Measurements from ENCODE around the gene SOX10. TPM values are rescaled to one million over a fixed set of nuclear protein-coding genes. Genes with fewer than 3 reads are reported as not detected.

The SOX10 gene
- total and polyA plus RNA-seq, 9 of the 15 experiments (the other 6 are each of a cell fraction or from before 2014, with no cell fraction given) = not detected

DNA sequence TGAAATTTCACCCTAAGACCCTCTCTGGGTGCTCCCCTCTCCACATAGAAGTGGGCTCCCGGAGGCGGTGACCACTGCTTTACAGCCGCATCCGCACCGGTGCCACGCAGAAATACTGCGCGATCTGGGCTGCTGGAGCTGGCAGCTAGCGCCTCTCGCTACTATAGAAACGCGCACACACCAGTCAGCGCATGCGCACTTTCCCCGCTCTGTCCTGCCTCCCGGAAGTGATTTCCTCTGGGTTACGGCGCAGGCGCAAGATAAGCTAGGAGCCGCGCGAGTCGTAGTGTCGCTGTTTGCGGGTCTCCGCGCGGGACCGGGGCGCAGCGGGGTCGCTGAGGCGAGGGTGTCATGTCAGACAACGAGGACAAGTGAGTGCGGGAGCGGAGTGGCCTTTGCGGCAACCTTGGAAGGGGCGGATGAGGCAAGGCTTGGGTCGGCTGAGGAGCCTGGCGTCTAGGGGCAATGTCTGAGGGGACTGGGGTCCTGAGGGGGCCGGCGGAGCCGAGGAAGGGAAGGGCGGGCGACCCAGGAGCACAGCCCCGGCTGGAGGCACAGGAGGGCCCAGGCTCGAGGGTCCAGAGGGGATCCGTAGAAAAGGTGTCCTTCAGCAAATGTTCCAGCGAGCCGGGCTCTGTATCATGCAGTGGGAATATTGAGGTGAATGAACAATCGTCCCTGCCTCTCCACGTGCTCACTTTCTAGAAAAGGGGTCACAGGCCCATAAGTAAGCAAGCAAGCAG, 30.7 kb downstream of the SOX10 start, which contains the start of the genes C22orf23 and POLR2F (continued):
- TF ChIP-seq, protein P1, sequence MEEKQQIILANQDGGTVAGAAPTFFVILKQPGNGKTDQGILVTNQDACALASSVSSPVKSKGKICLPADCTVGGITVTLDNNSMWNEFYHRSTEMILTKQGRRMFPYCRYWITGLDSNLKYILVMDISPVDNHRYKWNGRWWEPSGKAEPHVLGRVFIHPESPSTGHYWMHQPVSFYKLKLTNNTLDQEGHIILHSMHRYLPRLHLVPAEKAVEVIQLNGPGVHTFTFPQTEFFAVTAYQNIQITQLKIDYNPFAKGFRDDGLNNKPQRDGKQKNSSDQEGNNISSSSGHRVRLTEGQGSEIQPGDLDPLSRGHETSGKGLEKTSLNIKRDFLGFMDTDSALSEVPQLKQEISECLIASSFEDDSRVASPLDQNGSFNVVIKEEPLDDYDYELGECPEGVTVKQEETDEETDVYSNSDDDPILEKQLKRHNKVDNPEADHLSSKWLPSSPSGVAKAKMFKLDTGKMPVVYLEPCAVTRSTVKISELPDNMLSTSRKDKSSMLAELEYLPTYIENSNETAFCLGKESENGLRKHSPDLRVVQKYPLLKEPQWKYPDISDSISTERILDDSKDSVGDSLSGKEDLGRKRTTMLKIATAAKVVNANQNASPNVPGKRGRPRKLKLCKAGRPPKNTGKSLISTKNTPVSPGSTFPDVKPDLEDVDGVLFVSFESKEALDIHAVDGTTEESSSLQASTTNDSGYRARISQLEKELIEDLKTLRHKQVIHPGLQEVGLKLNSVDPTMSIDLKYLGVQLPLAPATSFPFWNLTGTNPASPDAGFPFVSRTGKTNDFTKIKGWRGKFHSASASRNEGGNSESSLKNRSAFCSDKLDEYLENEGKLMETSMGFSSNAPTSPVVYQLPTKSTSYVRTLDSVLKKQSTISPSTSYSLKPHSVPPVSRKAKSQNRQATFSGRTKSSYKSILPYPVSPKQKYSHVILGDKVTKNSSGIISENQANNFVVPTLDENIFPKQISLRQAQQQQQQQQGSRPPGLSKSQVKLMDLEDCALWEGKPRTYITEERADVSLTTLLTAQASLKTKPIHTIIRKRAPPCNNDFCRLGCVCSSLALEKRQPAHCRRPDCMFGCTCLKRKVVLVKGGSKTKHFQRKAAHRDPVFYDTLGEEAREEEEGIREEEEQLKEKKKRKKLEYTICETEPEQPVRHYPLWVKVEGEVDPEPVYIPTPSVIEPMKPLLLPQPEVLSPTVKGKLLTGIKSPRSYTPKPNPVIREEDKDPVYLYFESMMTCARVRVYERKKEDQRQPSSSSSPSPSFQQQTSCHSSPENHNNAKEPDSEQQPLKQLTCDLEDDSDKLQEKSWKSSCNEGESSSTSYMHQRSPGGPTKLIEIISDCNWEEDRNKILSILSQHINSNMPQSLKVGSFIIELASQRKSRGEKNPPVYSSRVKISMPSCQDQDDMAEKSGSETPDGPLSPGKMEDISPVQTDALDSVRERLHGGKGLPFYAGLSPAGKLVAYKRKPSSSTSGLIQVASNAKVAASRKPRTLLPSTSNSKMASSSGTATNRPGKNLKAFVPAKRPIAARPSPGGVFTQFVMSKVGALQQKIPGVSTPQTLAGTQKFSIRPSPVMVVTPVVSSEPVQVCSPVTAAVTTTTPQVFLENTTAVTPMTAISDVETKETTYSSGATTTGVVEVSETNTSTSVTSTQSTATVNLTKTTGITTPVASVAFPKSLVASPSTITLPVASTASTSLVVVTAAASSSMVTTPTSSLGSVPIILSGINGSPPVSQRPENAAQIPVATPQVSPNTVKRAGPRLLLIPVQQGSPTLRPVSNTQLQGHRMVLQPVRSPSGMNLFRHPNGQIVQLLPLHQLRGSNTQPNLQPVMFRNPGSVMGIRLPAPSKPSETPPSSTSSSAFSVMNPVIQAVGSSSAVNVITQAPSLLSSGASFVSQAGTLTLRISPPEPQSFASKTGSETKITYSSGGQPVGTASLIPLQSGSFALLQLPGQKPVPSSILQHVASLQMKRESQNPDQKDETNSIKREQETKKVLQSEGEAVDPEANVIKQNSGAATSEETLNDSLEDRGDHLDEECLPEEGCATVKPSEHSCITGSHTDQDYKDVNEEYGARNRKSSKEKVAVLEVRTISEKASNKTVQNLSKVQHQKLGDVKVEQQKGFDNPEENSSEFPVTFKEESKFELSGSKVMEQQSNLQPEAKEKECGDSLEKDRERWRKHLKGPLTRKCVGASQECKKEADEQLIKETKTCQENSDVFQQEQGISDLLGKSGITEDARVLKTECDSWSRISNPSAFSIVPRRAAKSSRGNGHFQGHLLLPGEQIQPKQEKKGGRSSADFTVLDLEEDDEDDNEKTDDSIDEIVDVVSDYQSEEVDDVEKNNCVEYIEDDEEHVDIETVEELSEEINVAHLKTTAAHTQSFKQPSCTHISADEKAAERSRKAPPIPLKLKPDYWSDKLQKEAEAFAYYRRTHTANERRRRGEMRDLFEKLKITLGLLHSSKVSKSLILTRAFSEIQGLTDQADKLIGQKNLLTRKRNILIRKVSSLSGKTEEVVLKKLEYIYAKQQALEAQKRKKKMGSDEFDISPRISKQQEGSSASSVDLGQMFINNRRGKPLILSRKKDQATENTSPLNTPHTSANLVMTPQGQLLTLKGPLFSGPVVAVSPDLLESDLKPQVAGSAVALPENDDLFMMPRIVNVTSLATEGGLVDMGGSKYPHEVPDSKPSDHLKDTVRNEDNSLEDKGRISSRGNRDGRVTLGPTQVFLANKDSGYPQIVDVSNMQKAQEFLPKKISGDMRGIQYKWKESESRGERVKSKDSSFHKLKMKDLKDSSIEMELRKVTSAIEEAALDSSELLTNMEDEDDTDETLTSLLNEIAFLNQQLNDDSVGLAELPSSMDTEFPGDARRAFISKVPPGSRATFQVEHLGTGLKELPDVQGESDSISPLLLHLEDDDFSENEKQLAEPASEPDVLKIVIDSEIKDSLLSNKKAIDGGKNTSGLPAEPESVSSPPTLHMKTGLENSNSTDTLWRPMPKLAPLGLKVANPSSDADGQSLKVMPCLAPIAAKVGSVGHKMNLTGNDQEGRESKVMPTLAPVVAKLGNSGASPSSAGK (IDR thresholded peaks at IDR 0.05) = no peak
- peak; percentile 66 for TF ChIP-seq EP400 (IDR thresholded peaks at IDR 0.05)
- TF ChIP-seq NRF1 (conservative IDR thresholded peaks at IDR 0.05 in 1 of 2, IDR thresholded peaks at IDR 0.05 in 1 of 2) = peak; percentile 94 to 96
- TF ChIP-seq ZNF124 (CRISPR knock-in tag; IDR thresholded peaks at IDR 0.05) = no peak
- TF ChIP-seq MEIS2 (IDR thresholded peaks at IDR 0.05; ENCODE audit: partially characterized antibody) = peak; percentile 85
- TF ChIP-seq, protein P2, sequence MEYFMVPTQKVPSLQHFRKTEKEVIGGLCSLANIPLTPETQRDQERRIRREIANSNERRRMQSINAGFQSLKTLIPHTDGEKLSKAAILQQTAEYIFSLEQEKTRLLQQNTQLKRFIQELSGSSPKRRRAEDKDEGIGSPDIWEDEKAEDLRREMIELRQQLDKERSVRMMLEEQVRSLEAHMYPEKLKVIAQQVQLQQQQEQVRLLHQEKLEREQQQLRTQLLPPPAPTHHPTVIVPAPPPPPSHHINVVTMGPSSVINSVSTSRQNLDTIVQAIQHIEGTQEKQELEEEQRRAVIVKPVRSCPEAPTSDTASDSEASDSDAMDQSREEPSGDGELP (CRISPR knock-in tag; IDR thresholded peaks at IDR 0.05; ENCODE audit: borderline replicate concordance) = peak; percentile 57; the same call in 1 of the 2 replicates
- TF ChIP-seq PHF20 (IDR thresholded peaks at IDR 0.05; ENCODE audit: partially characterized antibody) = peak; percentile 62
- peak in 1 of 2 experiments; percentile 75; a peak in 2 of 4 replicates for TF ChIP-seq HDAC1 (IDR thresholded peaks at IDR 0.05)
- TF ChIP-seq GABPA (tag; conservative IDR thresholded peaks at IDR 0.05; ENCODE audit: low read depth) = peak; percentile 89
- TF ChIP-seq, protein P3, sequence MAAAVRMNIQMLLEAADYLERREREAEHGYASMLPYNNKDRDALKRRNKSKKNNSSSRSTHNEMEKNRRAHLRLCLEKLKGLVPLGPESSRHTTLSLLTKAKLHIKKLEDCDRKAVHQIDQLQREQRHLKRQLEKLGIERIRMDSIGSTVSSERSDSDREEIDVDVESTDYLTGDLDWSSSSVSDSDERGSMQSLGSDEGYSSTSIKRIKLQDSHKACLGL (CRISPR knock-in tag; IDR thresholded peaks at IDR 0.05; ENCODE audit: borderline replicate concordance, poor library complexity, severe bottlenecking) = no peak
- TF ChIP-seq, protein P4, sequence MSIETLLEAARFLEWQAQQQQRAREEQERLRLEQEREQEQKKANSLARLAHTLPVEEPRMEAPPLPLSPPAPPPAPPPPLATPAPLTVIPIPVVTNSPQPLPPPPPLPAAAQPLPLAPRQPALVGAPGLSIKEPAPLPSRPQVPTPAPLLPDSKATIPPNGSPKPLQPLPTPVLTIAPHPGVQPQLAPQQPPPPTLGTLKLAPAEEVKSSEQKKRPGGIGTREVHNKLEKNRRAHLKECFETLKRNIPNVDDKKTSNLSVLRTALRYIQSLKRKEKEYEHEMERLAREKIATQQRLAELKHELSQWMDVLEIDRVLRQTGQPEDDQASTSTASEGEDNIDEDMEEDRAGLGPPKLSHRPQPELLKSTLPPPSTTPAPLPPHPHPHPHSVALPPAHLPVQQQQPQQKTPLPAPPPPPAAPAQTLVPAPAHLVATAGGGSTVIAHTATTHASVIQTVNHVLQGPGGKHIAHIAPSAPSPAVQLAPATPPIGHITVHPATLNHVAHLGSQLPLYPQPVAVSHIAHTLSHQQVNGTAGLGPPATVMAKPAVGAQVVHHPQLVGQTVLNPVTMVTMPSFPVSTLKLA (conservative IDR thresholded peaks at IDR 0.05) = peak; percentile 29 to 49; a peak in 3 of 4 replicates
- no peak for TF ChIP-seq ZFPM2 (CRISPR knock-in tag; IDR thresholded peaks at IDR 0.05)
